ENCODE measurements around the gene PITPNC1. TPM values are rescaled to one million over a fixed set of nuclear protein-coding genes. Genes with fewer than 3 reads are reported as not detected.

The PITPNC1 gene
- total RNA-seq, 1 experiment from 2014 or later, result 37.5 TPM

DNA sequence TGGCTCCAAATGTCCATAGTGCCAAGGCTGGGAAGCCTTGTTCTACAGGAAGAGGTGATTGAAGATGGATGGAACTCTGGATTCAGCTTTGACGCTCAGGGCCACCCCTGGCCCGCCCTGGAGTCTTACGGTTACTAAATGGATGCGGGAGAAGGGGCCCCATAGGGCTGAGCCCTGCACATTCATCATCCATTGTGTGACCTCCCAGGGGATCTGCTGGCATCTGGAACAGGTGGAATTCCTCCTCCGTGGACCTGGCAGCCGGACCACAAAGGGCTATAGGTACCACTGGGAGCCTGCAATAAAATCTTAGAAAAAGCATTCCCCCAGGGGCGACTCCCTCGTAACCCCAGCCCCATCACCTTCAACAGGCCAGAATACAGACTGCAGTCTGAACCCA is 259.2 kb downstream of the PITPNC1 start:
- Histone ChIP-seq H3K4me2 (ENCODE audit: insufficient read depth, insufficient read length, low read length) (no peak overlapping the region), H3K14ac (ENCODE audit: insufficient read depth, low read length) (no peak overlapping the region), H3K9me3 (ENCODE audit: control insufficient read depth, low read depth, low read length) (no peaks in the 10 kb centered on the region), H3K23me2 (ENCODE audit: insufficient read length, low read depth, low read length, poor library complexity, severe bottlenecking) (no peaks in the 10 kb centered on the region), H3T11ph (ENCODE audit: low read length) (no peak overlapping the region), H2BK120ac (ENCODE audit: low read depth, low read length, poor library complexity, severe bottlenecking) (no peak overlapping the region), H3K79me1 (ENCODE audit: insufficient read depth, low read depth, low read length, poor library complexity, severe bottlenecking) (no peaks in the 10 kb centered on the region), H3K4me1 (ENCODE audit: insufficient read depth, low read length) (no peaks in the 10 kb centered on the region; the same call in 1 of the 2 replicates), H3K23ac (ENCODE audit: insufficient read length, low read depth, low read length) (no peak overlapping the region), H3K27ac (ENCODE audit: insufficient read length, low read depth, low read length) (no peak overlapping the region), H2AK5ac (ENCODE audit: insufficient read length, low read length) (no peak overlapping the region), H3K56ac (ENCODE audit: insufficient read length, low read depth, low read length) (no peak overlapping the region), H4K8ac (replicated peaks; ENCODE audit: insufficient read length, low read depth, low read length) (no peak overlapping the region), H3K79me2 (ENCODE audit: insufficient read depth, low read length) (no peaks in the 10 kb centered on the region), H4K5ac (ENCODE audit: insufficient read length, low read depth, low read length) (no peak overlapping the region), H2BK5ac (ENCODE audit: insufficient read length, low read length) (no peak overlapping the region), H3K18ac (ENCODE audit: insufficient read length, low read depth, low read length) (no peak overlapping the region), H2AFZ (ENCODE audit: low read length) (no peak overlapping the region), H4K20me1 (ENCODE audit: control insufficient read depth, insufficient read depth, insufficient read length) (no peaks in the 10 kb centered on the region), H4K91ac (ENCODE audit: insufficient read length, low read depth, low read length) (no peak overlapping the region), H2BK20ac (ENCODE audit: low read depth, low read length, poor library complexity, severe bottlenecking) (no peak overlapping the region), H2BK12ac (ENCODE audit: insufficient read length, low read depth, low read length) (no peak overlapping the region), H3K27me3 (ENCODE audit: insufficient read depth, low read length) (no peaks in the 10 kb centered on the region), H3K4ac (ENCODE audit: low read depth, low read length) (no peak overlapping the region), H3K9ac (ENCODE audit: extremely low read depth, insufficient read length, low read length) (no peak overlapping the region), H2BK15ac (ENCODE audit: low read depth, low read length) (no peak overlapping the region)
- H3K4me1 Mint-ChIP-seq, result peaks cover 11 to 14% of the 10 kb centered on the region in 2 experiments
- no peaks in the 10 kb centered on the region for H3K27me3 Mint-ChIP-seq (ENCODE audit: low read depth)
- TF ChIP-seq, protein P1, sequence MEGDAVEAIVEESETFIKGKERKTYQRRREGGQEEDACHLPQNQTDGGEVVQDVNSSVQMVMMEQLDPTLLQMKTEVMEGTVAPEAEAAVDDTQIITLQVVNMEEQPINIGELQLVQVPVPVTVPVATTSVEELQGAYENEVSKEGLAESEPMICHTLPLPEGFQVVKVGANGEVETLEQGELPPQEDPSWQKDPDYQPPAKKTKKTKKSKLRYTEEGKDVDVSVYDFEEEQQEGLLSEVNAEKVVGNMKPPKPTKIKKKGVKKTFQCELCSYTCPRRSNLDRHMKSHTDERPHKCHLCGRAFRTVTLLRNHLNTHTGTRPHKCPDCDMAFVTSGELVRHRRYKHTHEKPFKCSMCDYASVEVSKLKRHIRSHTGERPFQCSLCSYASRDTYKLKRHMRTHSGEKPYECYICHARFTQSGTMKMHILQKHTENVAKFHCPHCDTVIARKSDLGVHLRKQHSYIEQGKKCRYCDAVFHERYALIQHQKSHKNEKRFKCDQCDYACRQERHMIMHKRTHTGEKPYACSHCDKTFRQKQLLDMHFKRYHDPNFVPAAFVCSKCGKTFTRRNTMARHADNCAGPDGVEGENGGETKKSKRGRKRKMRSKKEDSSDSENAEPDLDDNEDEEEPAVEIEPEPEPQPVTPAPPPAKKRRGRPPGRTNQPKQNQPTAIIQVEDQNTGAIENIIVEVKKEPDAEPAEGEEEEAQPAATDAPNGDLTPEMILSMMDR (conservative IDR thresholded peaks at IDR 0.05), result no peak
- no peaks in the 10 kb centered on the region for H3K9me3 Mint-ChIP-seq
- peaks cover 0 to 20% (median 14%) of the 10 kb centered on the region in 3 experiments; a peak in 6 of 7 replicates for H3K36me3 Mint-ChIP-seq (ENCODE audit: insufficient read depth in 1 of 3, low read depth in 3 of 3)
- peak overlapping the region in 1 of 3 experiments; percentile 10; a peak in 1 of 7 replicates for H3K27ac Mint-ChIP-seq
- no peak overlapping the region for H3K4me3 Mint-ChIP-seq
- DNase-seq, result no peak
- WGBS (ENCODE audit: extremely low coverage, insufficient read length, low lambda C conversion rate), result no CpG with 5 or more reads among the region's 8 CpGs

Measured in H9 (cell line).